NCI-H524 treated with DMSO at 0.1 percent for 48 hours (cell line): ENCODE measurements around the gene RHBDF2.
"Not testable (repeated sequence)": the region's sequence is repeated elsewhere in the genome, so short reads cannot be mapped to it uniquely, and the experiment has no call there.

Source experiments
- DNase-seq: peaks from one replicate; lab custom pipeline; 2025; lab: John Stamatoyannopoulos, UW

RHBDF2 gene

DNA sequence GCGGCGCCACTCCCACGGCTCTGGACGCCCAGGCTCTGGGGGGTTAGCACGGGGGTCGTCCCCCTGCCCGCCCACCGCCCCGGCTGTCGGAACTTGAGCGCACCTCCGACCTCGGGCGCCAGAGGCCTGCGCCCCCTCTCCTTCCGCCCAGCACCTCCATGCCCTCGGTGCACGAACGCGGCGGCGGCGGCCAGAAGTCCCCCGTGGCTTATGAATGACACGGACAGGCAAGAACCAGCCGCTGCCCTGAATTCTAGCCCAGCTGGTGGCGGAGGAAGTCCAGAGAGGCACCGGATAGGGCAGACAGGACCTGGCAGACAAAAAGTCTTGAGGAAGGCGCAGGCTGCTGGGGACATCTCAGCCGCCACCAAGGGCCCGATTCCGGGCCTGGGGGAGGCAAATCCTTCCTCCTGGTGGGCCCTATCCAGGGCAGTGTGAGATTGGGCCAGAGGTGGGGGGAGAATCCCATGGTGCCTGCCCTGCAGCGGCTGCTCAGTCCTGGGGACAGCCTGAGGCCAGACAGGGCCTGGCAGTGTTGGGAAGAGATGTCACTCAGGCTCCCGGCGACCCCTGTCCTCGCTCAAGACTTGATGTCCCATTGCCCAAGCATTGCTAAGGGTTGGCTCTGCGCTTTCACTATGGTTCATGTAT lies 37.2 kb upstream of the RHBDF2 start:
- DNase-seq, result no peak

DNA sequence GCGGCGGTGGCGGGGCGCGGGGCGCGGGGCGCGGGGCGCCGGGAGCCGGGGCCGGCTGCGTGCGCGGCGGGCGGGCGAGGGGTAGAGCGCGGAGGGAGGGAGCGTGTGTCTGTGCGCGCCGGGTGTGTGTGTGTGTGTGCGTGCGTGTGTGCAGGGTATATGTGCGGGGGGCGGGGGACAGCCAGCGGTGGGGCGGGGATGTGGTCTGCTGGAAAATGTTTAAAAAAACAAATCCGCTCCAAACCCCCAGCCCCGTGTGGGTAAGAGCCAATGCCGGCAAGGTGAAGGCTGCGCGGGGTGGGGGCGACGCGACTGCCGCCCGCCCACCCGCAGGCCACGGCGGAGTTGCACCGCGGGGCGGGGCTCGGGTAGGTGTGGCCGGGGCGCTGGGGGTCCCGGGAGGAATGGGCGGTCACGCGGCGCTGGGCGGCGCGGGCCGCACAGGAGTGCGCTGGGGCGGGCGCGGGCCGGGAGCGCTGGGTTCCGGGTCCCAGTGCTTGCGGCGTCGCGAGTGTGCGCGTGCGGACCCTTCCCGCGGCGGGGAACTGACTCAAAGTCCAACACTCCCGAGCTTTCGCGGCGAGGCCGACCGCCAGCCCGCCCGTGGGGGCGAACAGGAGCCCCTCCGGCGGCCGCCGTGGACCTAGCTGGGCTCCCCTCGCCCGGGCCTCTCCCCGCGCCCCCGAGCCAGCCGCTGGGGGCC lies 36.5 kb upstream of the RHBDF2 start, which contains the start of gene CYGB:
Gene CYGB (minus strand): TSS at position 132 of the 703 bp plus-strand sequence. CDS start 167 bp downstream, outside the sequence.
- DNase-seq, result no peak

DNA sequence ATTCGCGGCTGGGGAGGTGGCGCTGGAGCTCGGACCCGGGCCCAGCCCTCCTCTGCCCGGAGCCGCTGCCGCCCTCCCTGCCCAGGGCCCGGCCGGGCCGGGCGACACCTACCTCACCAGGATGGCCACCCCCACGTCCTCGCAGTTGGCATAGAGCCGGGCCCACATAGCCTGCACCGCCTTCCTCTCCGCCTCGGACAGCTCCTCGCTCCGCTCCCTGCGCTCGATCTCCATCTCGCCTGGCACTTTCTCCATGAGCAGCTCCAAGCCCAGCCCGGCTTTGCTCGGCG lies 36.0 kb upstream of the RHBDF2 start:
- no peak for DNase-seq

DNA sequence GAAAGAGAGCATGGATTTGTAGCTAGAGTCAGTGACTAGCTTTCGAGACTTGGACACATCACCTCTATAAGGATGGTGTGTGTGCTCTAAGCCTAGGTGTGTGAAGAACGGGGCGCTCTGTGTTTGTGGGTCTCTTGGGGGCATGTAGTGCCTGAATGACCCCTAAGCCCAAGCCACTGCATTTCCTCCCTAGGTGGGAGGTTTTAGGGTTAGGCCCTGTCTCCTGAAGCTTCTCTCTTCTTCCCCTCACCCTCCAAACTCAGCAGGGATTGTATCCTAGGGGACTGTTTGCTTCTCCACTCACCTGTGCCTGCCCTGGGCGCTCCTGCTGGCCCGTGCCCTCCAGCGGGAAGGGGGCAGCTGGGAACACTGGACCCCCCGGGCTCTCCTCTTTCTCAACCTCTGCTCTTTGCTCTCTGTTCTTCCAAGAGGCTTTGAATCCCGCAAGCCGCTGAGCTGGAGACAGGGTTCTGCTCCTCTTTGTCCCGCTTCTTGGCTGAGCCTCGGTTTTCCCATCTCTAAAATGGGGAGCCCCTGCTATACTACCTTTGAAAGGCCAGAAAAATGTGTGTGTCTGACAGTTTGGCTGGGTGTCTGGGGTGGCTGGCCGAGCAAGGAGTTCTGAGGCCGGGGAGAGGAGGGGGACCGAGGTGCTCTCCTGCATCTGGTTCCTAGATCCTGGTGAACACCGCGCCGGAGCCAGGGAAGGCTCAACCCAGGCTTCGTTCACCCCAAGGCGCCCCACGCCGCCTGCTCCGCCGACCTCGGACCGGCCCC lies 35.5 kb upstream of the RHBDF2 start:
- no peak for DNase-seq

DNA sequence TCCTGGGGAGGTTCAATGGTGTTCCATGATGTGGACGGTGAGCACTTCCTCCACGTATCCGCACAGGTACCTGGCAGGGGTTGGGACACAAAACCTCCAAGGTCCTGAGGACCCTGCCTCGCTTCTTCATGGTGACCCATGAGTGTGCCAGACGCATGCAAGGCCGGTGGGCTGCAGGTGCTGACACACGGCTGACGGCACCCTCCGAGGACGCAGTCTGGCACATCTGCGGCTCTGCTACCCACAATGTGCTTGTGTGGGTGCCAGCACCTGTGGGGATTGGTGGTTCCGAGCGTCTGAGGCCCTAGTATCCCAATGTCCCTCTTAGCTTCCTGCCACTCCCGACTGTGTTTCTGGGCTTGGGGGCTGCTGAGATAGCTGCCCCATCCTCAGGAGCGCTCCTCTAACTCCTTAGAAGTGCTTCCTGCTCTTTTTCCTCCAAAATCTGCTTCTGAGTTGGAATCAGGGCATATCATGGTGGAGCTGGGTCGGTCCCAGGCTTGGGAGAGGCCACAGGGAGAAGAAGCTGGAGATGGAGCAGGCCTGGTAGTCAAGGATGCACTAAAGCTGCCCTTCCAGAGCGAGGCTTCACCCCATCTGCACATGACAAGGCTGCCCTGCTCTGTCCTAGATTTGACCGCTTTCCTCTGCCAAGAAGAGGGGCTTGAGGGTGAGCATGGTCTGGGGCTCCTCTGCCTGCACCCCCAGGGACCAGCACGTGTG lies 34.7 kb upstream of the RHBDF2 start:
- DNase-seq, result no peak

DNA sequence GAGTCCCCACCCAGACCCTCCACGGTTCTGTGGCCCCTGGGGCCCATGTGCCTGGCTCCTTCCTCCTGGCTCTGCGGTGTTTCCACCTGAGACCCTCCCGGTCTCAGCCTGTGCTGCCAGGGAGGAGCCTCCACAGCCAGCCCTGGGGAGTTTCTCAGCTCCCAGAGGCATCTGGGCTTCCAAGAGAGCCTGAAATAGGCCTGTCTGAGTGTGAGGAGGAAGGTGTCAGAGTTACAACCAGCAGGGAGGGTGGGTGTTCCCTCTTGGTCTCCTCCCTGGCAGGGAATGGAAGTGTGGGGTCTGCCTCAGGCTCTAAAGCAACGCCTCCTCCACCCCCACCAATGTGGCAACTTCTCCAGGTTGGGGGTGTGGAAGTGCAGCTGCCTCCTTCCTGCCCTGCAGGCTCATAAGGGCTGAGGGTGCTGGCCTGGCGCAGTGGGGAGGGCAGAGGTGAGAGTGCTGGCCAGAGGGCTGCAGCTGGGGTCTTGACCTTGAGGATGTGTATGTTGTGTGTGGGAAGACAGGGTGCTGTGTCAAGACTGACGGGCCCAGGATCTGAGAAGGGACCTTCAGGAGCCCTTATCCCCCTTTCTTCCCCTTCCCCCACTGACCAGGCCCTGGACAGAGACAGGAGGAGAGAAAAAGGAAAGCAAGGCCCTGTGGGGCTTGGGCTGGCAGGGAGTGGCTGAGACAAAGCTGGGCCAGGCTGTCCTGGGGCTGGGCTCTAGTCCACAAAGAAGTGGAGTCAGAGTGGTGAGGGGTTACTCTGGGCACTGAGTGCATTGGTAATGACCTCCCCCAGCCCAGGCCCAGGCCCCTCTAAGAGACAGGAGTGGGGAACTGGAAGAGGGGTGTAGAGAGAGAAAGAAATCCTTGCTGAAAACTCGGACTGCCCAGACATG lies 33.9 kb upstream of the RHBDF2 start:
- DNase-seq, result no peak

DNA sequence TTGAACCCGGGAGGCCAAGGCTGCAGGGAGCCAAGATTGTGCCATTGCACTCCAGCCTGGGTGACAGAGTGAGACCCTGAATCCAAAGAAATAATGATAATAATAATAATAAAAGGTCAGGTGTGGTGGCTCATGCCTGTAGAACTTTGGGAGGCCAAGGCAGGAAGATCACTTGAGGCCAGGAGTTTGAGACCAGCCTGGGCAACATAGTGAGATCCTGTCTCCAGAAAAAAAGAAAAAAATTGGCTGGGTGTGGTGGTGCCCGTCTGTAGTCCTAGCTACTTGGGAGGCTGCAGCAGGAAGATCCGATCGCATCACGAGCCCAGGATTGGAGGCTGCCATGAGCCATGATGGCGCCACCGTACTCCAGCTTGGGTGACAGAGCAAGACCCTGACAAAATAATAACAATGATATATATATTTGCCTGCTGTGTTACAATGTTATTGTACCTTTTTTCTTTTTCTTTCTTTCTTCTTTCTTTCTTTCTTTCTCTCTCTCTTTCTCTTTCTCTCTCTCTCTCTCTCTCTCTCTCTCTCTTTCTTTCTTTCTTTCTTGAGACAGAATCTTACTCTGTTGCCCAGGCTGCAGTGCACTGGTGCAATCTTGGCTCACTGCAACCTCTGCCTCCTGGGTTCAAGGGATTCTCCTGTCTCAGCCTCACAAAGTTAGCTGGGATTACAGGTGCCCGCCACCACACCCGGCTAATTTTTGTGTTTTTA lies 32.6 kb upstream of the RHBDF2 start:
- DNase-seq, result not testable (repeated sequence)

DNA sequence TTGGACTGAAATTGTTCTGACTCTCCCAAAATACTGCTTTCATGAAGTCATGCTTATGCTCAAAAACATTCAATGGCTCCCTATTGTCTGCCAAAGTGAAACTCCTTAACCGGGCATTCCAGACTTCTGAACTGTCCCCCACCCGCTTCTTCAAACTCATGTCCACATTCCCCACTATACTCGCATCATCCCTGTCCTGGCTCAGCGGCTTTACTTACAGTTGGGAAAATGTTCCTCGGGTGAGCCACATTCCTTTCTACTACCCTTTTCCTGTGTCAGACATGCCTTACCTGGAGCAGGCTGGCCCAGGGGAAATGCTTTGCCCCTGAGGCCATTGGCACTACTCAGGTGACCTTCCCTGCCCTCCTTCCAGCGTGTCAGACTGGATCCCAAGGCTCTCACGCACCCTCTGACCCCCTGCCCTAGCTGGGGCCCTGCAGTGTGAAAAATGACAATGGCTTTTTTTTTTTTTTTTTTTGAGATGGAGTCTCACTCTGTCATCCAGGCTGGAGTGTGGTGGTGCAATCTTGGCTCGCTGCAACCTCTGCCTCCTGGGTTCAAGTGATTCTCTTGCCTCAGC lies 30.9 kb upstream of the RHBDF2 start:
- DNase-seq, result no peak

DNA sequence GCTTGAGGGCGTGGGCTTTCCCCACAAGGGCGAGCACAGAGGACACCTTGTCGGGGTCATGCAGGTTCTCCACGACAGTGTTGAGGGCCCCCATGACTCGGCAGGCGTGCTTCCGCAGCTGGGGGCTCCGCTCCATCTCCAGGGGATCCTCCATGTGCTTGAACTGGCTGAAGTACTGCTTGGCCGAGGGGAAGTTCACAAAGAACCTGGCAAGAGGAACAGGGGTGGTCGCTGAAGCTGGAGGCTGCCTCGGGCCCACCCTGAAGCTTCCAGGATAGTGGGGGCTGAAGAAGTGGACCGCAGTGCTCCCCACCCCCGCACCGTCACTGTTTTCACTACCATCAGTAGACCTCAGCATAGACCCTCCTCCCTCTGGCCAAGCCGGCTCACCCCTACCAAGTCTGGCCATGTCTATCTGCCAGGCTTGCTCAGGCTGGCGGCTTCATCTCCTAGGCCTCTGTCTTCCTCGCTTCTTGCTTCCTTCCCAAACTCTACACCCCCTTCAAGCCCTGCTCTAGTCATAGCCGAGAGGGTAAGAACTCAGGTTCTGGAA lies 30.3 kb upstream of the RHBDF2 start:
- DNase-seq, result no peak

DNA sequence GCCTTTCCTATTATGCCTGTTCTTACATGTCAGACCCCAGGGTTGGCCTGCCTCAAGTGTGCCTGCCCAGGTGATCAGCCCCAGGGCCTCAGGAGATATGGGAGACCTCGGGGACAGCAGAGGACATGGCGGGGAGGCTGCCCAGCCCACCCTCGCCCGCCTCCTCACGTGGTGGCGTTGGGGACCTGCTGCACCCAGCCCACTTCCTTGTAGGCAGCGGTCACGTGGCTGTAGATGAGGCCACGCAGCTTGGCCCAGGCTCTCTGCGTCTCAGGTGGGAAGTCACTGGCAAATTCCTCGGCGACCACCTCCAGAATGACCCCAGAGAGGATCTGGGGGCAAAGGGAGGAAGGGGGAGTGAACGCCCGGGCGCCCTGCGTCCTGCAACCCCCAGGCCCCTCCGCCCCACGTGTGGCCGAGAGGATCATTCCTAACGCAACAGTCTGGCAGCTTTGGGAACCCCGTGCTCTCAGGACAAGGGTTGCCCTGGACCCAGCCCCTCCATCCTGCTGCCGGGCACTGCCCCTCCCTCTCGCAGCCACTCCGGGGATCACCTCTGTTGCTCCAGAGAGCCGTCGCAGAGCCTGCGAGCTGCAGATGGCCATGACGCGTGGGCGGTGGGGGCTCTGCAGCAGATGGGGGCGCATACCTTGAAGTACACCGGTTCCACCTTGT lies 29.7 kb upstream of the RHBDF2 start:
- DNase-seq, result no peak

DNA sequence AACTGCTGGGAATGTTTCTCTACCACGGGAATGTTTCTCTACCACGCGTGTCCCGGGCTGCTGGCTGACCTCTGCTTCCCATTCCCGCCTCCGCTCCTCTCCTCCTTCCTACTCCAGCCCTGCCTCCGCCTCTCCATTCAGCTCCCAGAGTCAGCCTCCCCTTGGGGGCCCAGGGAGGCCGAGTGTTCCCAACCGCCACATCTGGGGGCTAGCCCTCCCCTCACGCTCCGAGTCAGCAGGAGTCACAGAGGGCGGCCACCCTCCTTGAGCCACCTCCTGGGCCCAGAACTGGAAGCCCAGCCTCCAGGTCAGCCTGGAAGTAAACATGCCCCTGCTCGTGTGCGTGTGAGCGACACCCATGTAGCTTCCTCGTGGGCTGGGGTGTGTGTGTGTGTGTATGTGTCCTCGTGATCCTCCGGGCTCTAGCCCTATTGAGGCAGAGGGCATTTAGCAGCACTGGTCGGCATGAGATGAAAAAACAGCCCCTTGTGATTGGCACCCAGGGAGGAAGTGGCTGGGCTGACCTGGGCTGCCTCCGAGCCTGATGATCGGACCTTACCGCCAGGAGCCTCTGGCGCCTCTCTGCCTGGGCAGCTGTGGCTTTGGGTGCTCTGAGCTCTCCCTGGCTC lies 29.0 kb upstream of the RHBDF2 start:
- no peak for DNase-seq

DNA sequence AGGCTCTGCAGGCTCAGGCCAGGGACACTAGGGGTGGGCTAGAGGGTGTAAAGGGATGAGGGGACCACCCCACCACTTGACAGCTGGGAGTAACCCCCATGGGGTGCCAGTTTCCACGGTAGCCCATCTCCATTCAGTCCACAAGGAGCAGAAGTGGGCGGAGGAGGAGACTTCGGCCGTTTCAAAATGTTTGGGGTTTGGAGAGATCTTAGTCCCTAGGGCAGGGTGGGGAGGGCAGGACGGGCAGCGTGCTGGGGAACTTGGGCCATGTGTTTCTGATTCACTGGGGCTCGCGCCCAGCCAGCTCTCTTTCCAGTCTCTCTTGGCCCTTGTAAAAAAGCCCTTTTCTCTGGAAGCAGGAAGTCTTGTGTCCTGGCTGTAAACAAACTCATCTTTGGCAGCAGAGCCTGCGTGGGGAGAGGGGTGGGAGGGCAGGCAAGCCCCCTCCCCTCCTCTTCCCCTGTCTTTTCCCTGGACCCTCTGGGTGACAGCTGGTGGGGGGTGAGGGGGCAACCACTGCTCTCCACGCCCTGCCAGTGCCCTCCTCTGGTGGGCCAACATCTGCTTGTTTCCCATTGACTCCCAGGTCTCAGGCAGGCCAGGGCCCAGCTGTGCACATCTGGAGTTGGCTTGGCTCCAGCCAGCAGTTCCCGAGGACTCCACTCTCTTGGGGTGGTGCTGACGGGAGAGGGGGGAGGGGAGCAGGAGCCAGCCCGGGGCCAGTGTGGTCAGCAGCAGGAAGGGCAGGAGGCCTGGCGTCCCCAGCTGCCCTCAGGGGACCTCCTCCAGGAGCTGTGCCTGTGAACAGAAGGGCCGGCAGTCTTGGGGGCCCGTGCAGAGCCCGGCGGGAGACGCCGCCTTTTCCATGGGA lies 28.2 kb upstream of the RHBDF2 start:
- no peak for DNase-seq

DNA sequence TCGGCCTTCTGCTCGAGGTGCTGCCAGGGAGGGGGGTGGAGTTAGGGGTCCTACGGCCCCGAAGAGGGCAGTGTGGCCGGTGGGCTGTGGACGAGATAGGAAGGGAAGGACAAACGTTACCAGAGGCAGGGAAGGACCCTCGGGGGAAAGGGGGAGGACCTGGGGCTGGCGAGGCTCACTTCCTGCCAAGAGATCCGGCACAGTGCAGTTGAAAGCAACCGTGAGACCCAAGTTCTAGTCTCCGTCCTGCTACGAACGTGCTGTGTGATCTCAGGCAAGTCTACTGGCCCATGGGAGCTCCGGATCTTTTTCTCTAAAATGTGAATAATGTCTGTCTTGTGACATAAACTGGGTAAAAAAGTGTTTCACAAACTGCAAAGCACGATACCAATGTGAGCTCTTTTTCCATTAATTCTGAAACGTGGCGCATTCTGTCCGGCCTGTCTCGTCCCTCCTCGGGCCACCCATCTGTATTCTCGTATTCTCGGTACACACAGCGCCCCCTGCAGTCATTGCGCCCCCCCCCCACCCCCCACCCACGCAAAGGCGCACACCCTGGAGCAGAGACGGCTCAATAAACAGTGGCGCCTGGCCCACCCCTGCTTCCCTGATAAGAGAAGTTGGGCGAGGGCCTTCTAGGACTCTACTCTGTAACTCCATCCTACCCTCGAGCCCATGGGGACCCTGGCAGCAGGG lies 27.5 kb upstream of the RHBDF2 start:
- no peak for DNase-seq

DNA sequence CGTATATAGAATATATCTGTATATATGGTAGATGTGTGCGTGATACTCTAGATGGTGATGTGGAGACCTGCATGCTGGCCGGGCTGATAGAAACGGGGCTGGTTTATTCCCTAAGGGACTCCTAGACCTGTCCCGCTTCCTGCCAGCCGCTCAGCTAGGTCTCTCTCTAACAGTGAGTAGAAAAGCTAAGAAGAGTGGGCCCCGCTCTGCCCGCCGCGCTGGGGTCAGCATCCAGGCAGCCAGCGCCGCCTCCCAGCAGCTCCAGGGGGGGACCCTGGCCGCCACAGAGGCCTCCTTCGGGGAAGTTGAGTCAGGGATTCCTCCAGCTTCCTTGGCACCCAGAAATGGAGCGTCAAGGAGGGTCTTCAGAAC lies 26.9 kb upstream of the RHBDF2 start:
- DNase-seq, result no peak

DNA sequence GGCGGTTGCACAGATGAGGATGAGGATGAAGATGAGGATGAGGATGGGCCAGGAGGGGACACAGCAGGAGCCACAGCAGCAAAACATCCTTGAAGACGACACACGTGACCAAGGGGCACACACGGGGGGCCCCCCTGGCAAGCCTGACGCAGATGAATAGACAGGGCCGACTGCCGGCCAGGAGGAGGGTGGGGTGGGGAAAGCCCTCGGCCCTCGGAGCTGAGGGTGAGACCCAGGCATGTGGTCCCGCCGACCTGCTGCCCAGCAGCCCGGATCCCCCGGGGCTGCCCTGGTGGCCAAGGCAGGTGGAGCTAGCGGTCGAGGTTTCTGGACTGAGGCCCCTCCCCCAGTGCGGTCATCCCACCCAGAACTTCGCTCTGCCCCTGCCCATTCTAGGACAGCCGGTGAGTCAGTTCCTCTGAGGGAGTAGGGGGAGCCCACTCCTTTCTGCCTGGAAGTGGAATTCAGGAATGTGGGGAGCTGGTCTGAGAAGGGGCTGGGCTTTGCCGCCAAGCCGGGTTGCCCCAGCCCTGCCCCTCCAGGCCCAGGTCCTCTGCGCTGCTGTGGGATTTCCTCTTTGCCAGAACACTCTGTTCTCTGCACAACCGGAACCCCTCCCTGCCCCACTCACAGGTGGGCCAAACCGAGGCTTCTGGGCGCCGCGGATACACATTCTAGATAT lies 26.3 kb upstream of the RHBDF2 start:
- DNase-seq, result no peak

DNA sequence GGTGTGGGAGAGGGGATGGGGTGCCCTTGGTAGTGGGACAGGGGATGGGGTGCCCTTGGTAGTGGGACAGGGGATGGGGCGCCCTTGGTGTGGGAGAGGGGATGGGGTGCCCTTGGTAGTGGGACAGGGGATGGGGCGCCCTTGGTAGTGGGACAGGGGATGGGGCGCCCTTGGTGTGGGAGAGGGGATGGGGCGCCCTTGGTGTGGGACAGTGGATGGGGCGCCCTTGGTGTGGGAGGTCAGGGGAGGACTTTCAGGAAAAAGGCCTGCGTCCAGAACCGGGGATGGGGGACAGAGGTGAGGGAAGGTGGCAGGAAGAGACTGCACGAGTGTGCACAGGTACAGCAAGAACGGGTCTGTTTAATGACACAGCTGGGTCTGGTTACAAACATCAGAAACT lies 25.8 kb upstream of the RHBDF2 start:
- DNase-seq, result not testable (repeated sequence)

DNA sequence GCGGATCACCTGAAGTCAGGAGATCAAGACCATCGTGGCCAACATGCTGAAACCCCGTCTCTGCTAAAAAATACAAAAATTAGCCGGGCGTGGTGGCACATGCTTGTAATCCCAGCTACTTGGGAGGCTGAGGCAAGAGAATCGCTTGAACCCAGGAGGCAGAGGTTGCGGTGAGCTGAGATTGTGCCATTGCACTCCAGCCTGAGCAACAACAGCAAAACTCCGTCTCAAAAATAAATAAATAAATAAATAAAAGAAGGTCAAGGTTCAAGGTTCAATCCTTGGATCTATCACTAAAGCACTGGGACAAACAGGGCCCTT lies 24.2 kb upstream of the RHBDF2 start:
- DNase-seq, result not testable (repeated sequence)
